ENCODE data around the gene LRRC4C. TPM values are rescaled to one million over a fixed set of nuclear protein-coding genes. Genes with fewer than 3 reads are reported as not detected.

LRRC4C gene
- total RNA-seq, 1 donor from 2014 or later, result 1.3 TPM

GRCh38 chr11:41085123-41085522 lies 374.3 kb downstream of the LRRC4C start:
- TF ChIP-seq CTCF (IDR thresholded peaks at IDR 0.05; ENCODE audit: unreplicated experiment), result no peak
- Mint-ChIP-seq H3K9me3 (ENCODE audit: low read depth) (no peaks in the 10 kb centered on the region), H3K36me3 (ENCODE audit: insufficient read depth) (no peaks in the 10 kb centered on the region), H3K4me1 (ENCODE audit: low read depth) (peaks cover 13% of the 10 kb centered on the region), H3K27me3 (peaks cover 29% of the 10 kb centered on the region), H3K27ac (no peak overlapping the region), H3K4me3 (ENCODE audit: low read depth) (no peak overlapping the region)
- DNase-seq (ENCODE audit: low spot score, unreplicated experiment), result no peak

- Mint-ChIP-seq H3K36me3 (ENCODE audit: insufficient read depth) (no peaks in the 10 kb centered on the region), H3K4me3 (ENCODE audit: low read depth) (no peak overlapping the region), H3K4me1 (ENCODE audit: low read depth) (peaks cover 9% of the 10 kb centered on the region), H3K27me3 (peaks cover 16% of the 10 kb centered on the region), H3K9me3 (ENCODE audit: low read depth) (no peaks in the 10 kb centered on the region), H3K27ac (no peak overlapping the region)
- no peak for DNase-seq (ENCODE audit: low spot score, unreplicated experiment)
- no peak for TF ChIP-seq CTCF (IDR thresholded peaks at IDR 0.05; ENCODE audit: unreplicated experiment)
Measured at GRCh38 chr11:41081756-41082285, 377.6 kb downstream of the LRRC4C start.

GRCh38 chr11:41074318-41074717 lies 385.1 kb downstream of the LRRC4C start:
- peaks cover 23% of the 10 kb centered on the region for H3K9me3 Mint-ChIP-seq (ENCODE audit: low read depth)
- no peak overlapping the region for H3K27ac Mint-ChIP-seq
- H3K27me3 Mint-ChIP-seq, result no peaks in the 10 kb centered on the region
- no peak overlapping the region for H3K4me3 Mint-ChIP-seq (ENCODE audit: low read depth)
- H3K4me1 Mint-ChIP-seq (ENCODE audit: low read depth), result no peaks in the 10 kb centered on the region
- DNase-seq (ENCODE audit: low spot score, unreplicated experiment), result no peak
- no peaks in the 10 kb centered on the region for H3K36me3 Mint-ChIP-seq (ENCODE audit: insufficient read depth)
- no peak for TF ChIP-seq CTCF (IDR thresholded peaks at IDR 0.05; ENCODE audit: unreplicated experiment)

- H3K4me3 Mint-ChIP-seq (ENCODE audit: low read depth), result no peak overlapping the region
- H3K4me1 Mint-ChIP-seq (ENCODE audit: low read depth), result no peaks in the 10 kb centered on the region
- H3K27ac Mint-ChIP-seq, result no peak overlapping the region
- no peaks in the 10 kb centered on the region for H3K27me3 Mint-ChIP-seq
- H3K9me3 Mint-ChIP-seq (ENCODE audit: low read depth), result peaks cover 27% of the 10 kb centered on the region
- H3K36me3 Mint-ChIP-seq (ENCODE audit: insufficient read depth), result no peaks in the 10 kb centered on the region
- no peak for TF ChIP-seq CTCF (IDR thresholded peaks at IDR 0.05; ENCODE audit: unreplicated experiment)
- DNase-seq (ENCODE audit: low spot score, unreplicated experiment), result no peak
Measured at GRCh38 chr11:41065432-41065831, 394.0 kb downstream of the LRRC4C start.

- peaks cover 6% of the 10 kb centered on the region for H3K4me1 Mint-ChIP-seq (ENCODE audit: low read depth)
- peaks cover 3% of the 10 kb centered on the region for H3K27me3 Mint-ChIP-seq
- H3K36me3 Mint-ChIP-seq (ENCODE audit: insufficient read depth), result no peaks in the 10 kb centered on the region
- DNase-seq (ENCODE audit: low spot score, unreplicated experiment), result no peak
- TF ChIP-seq CTCF (IDR thresholded peaks at IDR 0.05; ENCODE audit: unreplicated experiment), result no peak
- no peak overlapping the region for H3K4me3 Mint-ChIP-seq (ENCODE audit: low read depth)
- no peak overlapping the region for H3K27ac Mint-ChIP-seq
- H3K9me3 Mint-ChIP-seq (ENCODE audit: low read depth), result no peaks in the 10 kb centered on the region
Measured at GRCh38 chr11:41058138-41058537, 401.3 kb downstream of the LRRC4C start.

Measured in progenitor cell of endocrine pancreas (in vitro differentiated cells).